Fibroblast of skin of back (primary cell): Measurements from ENCODE around the gene EXOC6B.
A peak's percentile ranks its signal among the peaks of the same experiment; 100 is the strongest.
"Not testable (repeated sequence)": the region's sequence is repeated elsewhere in the genome, so short reads cannot be mapped to it uniquely, and the experiment has no call there.

Source experiments
- DNase-seq: peaks from one replicate; pipeline ENCODE4 v3.0.0-alpha.2; 2013

Gene EXOC6B

DNA sequence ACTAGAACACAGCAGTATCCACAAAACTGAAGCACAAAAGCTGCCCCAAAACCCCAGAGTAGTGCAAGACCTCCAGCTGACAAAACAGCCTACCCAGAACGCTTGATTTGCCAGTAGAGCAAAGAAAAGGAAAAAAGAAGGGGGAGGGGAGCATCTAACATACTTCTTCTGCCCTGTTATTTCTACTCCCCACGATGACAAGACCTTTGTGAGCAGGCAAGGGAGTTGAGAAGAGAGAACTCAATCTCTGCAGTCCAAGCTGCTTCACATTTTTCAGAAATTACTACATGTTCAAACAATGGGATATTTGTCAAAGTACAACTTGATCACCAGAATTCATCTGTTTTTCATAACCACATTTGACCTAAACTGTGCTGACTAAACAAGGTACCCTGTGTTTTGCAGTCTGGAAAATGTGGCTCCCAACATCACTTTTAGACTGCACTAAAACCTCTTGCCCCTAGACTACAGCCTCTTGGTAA is 286.7 kb downstream of the EXOC6B start:
- peak; percentile 89 for DNase-seq

DNA sequence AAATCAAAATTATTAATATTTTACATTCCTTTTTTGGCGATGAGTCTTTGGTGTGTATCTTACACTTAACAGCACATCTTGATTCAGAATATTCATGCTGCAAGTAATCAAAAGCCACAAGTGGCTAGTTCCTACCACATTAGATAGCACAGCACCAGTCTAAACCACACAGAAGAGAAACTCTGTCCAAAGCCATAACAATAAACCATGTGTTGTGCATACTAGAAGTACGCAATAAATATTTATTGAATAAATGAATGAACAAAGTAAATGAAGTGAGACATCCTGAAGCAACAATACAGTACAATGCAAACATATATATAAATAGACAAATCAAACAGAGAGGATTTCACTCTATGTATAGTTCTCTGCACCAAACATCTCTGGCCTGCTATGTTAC is 287.3 kb downstream of the EXOC6B start:
- DNase-seq = no peak

DNA sequence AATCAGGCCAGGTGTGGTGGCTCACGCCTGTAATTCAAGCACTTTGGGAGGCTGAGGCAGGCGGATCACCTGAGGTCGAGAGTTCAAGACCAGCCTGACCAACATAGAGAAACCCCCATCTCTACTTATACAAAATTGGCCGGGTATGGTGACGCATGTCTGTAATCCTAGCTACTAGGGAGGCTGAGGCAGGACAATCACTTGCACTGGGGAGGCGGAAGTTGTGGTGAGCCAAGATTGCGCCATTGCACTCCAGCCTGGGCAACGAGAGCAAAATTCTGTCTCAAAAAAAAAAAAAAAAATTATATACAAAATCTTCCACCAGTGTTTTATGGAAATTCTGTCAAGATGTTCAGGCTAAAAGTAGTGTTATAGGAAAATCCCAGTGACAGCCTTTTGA is 290.2 kb downstream of the EXOC6B start:
- not testable (repeated sequence) for DNase-seq

DNA sequence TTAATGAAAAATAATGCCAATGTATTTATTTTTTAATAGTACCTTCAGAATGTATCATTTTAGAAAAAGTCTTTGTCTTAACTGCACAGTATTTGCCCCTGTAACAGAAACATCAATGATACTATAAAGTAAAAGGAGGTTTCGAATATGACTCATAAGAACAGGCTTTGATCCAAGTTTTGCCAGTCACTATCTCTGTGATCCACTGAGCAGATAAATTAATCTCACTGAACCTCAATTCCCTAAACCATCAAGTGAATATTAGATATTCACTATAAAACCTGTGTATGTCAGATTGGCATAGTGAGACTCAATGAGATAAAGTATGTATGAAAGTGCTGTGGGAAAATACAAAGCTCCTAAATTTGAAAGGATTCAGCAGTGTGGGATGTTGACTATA is 292.1 kb downstream of the EXOC6B start:
- peak; percentile 50 for DNase-seq

DNA sequence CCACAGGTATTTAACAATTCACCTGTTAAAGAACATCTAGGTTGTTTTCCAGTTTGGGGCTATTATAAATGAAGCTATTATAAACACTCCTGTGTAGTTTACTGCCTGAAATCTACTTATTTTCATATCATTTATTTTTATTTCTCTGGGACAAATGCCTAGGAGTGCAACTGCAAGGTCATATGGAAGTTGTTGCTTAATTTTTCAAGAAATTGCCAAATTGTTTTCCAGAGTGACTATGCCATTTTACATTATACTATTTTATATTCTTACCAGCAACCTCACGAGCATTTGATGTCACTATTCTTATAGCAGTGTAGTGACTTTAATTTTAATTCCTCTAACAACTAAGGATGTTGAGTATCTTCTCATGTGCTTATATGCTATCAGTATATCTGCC is 298.4 kb downstream of the EXOC6B start:
- no peak for DNase-seq

DNA sequence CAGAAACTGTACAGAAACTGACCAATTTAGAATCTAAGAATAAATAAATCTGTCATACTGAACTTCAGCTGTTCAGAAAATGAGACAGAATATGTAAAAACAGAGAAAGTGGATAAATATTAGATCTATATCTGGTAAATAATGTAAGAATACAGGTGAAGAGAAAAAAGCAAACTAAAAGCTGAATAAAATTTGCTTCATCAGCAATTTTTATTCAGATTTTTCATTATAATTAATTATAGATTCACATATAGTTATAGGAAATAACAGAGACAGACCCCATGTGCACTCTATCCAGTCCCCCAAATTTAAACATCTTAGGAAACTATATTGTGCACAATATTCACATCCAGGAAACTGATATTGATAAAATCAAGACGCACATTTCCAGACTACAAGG is 299.2 kb downstream of the EXOC6B start:
- no peak for DNase-seq

DNA sequence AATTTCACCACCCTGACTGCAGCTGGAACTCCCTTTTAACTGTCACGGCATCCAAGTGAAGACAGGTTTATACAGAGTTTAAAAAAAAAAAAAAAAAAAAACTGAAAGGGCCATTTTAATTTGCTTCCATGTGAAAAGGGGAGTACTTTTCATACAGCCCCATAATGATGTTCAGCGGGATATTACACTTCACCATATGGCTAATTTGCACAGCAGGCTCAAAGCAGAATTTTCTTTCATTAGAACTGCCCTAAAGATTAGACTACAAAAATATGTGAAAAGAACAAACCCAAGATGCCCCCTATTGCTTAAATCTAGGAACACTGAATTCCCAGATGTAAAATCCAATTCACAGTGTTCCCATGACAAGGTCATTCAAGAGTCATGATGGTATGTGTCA is 301.8 kb downstream of the EXOC6B start:
- DNase-seq = no peak

DNA sequence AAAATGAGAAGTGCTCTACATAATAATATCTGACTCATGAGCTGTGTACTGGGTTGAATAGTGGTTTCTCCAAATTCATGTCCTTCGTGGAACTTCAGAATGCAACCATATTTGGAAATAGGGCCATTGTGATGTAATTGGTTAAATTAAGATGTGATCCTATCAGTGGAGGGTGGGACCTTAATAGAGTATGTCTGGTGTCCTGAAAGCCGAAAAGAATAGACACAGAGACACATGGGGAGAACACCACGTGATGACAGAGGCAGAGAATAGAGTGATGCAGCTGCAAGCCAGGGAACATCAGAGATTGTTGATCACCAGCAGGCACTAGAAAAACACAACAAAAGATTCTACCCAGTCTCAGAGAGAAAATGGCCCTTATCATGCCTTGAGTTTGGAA is 310.1 kb downstream of the EXOC6B start:
- DNase-seq = peak; percentile 63

DNA sequence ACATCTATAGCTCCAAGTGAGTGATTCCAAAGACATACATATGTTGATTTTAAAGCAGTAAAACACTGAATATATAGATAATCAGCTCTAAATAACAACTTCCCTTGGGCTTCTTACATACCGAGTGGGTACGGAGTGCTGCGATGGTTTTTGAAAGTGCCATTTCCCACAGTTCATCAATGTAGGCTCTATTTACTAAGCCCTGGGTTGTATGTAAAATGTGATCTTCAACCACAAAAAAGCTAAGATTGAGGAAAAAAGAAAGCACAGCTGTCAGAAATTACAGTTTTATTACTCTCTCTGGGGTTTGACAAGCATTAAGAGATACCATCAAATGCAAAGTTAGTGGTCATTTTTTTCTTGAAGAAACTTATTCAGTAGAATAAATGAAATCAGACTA is 312.8 kb downstream of the EXOC6B start:
- DNase-seq = no peak

DNA sequence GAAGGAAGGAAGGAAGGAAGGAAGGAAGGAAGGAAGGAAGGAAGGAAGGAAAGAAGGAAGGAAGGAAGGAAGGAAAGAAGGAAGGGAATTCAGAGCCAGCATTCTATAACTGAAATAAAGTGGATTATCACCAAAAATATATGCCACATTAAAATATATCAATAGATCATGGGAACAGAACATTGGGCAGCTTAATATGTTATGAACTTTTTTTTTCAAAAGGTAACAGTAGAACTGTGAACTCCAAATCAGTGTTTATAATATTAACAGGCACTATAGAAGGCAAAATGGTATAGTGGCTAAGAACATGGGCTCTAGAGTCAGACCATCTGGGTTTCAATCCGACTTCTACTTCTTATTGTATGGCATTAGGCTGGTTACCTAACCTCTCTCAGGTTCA is 313.5 kb downstream of the EXOC6B start:
- no peak for DNase-seq

DNA sequence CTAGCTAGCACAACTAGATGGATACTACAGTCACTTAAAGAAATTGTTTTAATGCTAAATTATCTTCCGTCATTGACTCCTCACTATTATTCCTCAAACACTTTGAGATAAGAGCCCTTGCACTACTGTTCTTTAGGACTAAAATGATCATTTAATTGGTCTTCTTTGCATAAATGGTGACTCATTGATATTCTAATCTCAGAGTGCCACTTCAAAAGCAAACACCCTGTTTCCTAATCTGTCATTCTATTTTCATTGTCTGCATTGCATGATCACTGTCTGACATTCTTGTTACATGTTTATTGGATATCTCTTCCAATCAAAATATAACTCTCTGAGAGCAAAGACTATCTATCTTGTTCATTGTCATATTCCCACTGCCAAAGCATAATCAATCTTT is 313.9 kb downstream of the EXOC6B start:
- DNase-seq = no peak

DNA sequence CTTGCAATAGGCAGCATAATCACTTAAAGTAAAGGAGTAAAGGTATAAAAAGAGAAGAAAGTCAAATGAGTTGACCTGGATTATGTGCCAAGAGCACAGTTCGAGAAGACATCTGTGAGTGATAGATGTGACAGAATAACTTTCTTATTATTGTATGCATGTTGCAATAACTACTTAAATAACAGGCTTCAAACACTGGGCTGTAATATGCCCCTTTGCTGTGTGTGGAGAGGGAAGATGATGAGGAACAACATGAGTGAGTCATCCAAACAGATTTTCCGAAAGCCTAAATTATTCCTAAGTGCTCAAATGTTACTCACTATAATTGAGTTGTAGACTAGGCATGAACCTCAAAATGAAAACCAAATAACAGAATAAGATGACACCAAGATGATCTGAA is 328.1 kb downstream of the EXOC6B start:
- DNase-seq = peak; percentile 2

DNA sequence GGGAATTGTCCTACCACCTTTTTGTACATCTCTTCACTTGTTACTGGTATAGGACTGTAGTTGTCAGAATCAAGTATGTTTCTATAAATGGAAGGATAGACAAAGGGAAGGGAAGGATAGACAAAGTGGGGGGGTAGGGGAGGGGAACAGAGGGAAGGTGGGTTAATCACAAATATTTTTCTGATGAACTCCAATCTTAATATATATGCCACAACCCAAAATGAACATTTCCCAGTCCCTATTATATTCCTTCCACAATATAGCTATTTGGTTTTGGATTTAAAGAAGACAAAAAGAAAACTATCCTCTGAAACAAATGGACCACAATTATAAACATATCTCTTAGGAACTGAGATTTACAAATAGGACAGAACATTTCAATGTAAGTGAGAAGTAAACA is 329.4 kb downstream of the EXOC6B start:
- no peak for DNase-seq

DNA sequence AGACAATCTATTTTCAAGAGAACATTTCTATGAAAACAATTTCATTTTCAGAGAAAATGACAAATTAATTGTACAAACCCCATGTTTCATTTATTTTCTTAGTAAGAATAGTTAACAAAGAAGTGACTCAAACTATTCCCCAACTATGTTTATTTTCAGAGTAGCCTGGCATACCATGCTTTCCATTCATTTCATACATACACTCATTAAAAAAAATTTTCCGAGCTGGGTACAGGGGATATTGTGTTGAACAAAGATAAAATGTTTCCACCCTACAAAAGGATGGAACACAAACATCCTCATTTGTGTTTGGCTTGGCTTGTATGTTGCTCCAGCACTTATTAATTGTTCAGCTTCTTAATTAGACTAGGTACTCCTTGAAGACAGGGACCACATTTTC is 331.4 kb downstream of the EXOC6B start:
- DNase-seq = peak; percentile 35

DNA sequence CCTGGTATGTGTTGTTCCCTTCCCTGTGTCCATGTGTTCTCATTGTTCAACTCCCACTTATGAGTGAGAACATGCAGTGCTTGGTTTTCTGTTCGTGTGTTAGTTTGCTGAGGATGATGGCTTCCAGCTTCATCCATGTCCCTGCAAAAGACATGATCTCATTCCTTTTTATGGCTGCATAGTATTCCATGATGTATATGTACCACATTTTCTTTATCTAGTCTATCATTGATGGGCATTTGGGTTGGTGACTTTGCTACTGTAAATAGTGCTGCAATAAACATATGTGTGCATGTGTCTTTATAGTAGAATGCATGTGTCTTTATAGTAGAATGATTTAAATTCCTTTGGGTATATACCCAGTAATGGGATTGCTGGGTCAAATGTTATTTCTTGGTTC is 341.2 kb downstream of the EXOC6B start:
- not testable (repeated sequence) for DNase-seq

DNA sequence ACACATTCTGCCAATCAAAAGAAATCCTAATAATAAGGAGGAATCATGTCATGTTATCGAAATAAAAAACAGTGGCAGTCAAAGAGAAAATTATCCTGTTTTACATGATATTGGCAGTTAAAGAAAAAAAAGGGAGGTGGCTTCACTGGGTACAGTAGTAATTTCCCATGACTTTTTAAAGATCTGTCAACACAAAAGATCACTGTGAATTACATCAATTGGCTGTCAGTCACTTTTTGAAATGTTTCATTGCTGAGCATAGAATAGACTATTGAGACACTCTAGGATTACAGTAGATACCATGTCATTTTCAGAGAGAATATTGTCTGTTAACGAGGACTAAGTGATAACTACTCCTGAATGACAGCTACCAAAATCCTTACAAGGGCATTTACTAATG is 342.5 kb downstream of the EXOC6B start:
- DNase-seq = no peak

DNA sequence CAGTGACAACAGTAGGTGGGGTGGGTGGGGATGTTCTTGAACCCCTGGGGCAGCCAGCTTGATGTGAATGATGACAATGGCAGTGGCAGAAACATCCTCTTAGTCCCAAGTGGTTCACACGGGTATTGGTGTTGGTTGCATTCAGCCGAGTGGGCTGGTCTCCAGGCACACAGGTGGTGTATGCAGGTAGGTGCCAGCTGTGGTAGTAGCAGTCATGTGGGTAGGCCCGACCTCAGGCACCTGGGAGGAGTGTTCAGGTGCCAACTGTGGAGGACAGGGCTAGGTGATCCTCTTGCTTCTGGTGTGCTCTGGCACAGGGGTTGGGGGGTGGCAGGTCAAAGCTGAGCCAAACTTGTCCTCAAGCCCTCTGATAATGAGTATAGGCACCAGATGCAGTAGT is 350.6 kb downstream of the EXOC6B start:
- DNase-seq = no peak

DNA sequence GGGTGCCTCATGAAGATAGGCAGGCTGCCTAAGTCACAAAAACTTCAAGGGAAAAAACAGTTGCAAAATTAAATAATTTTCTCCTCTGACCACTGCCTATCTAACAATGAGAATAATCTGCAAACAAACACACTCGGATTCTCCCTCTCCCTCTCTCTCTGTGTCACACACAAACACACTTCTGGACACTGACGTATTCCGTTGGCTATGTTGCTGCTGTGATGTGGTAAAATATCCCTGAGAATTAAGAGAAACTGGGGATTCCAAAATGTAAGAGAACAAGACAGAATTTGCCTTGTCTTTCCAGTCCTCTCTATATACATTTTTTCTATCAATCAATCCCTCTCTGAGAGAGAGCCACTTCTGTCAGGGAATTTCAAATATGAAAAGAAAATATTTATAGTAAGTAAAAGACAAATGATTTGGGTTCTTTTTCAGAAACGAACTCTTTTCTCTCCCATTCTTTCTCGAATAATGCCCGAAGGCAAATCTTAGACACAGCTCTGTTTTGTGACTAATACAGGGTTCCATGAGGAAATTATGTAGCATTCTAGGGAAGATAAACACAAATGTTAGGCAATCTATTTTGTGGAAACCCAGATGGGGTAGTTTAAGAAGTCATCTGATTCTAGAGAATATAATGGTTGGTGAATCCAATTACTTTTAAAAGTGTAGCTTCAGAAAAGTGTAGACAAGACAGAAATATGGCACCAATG is 367.9 kb downstream of the EXOC6B start:
- peak; percentile 8 for DNase-seq

DNA sequence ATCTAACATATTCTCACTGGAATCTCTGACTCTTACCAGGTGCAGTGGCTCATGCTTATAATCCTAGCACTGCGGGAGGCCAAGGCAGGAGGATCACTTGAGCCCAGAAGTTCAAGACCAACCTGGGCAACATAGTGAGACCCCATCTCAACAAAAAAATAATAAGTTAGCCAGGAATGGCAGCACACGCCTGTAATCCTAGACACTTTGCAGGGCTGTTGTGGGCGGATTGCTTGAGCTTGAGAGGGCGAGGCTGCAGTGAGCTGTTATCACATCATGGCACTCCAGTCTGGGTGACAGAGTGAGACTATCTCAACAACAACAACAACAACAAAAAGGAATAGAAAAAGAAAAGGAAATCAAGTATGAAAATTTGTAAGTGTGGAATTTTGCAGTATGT is 371.6 kb downstream of the EXOC6B start:
- DNase-seq = no peak

DNA sequence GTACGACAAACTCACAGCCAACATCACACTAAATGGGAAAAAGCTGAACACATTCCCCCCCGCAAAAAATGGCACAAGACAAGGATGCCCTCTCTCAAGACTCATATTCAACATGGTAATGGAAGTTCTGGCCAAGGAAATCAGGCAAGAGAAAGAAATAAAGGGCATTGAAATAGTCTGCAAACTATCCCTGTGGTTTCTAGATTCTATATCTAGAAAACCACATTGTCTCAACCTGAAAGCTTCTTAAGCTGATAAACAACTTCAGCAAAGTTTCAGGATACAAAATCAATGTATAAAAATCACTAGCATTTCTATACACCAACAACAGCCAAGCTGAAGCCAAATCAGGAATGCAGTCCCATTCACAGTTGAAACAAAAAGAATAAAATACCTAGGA is 383.6 kb downstream of the EXOC6B start:
- DNase-seq = no peak

DNA sequence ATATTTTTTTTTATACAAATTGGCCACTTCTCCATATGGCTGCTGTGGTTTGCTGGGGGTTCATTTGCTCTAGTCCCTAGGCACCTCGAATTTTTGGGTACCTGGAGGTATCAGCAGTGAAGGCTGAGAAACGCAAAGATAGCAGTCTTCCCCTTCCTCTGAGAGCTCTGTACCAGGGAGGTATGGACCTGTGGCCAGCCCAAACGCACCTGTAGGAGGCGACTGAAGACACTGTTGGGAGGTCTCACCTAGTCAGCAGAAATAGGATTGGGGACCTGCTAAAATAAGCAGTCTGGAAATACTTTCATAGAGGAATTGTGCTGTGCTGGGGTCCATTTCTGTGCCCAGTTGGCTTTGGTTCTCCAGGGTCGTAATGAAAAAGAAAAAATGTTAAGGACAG is 385.9 kb downstream of the EXOC6B start:
- DNase-seq = no peak

DNA sequence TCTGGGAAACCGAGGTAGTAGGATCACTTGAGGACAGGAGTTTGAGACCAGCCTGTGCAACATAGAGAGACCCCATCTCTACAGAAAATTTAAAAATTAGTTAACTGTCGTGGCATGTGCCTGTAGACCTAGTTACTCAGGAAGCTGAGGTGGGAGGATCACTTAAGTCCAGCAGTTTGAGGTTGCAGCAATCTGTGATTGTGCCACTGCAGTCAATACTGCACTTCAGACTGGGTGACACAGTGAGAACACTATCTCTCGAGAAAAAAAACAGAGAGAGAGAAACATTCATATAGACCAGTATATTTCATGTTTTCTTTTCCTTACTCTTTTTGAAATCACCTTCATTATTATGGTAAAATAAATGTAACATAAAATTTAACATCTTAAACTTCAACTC is 387.5 kb downstream of the EXOC6B start:
- no peak for DNase-seq

DNA sequence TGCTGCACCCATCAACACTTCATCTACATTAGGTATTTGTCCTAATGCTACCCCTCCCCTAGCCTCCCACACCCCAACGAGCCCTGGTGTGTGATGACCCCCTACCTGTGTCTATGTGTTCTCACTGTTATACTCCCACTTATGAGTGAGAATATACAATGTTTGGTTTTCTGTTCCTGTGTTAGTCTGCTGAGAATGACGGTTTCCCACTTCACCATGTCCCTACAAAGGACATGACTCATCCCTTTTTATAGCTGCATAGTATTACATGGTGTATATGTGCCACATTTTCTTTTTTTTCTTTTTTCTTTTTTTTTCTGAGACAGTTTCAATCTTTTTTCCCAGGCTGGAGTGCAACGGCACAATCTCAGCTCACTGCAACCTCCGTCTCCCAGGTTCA is 394.1 kb downstream of the EXOC6B start:
- no peak for DNase-seq

DNA sequence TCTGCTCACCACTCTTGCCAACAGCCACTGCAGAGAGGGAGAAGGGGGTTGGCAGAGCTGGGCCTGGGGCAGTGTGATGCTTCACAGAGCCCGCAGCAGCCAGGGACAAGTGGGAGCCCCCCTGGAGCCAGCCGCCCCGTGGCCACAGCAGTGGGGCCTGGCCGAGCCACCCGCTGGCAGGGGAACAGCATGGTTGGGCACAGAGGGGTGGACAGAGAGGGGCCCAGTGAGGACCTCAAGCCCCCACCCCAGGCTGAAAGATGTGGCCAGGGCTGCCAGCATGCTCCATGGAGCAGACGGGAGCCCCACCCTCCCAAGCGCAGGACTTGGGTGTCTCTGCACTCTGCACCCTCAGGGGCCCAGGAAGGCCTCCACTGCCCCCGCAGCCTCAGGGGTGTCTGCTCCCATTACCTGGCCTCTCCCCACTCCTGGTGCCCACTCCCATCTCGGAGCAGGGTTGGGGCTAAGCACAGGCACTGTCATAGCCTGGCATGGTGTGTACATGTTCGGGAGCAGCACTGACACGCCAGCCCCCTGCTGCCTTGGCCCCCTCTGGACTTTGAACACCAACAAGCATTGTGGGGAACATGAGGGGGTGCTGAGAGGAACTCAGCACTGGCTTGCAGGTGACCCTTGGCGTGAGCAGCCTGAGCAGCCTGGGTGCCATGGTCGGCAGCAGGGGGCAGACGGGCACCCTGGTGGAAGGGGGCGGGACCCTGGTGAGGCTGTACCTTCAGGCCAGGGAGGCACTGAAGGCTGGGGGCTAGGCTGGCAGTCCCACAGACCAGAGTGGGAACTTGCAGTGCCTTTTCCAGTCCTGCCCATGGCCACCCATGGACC is 398.6 kb downstream of the EXOC6B start:
- no peak for DNase-seq
